Smooth muscle cell (in vitro differentiated cells): ENCODE measurements around the gene ZNF778. TPM values are rescaled to one million over a fixed set of nuclear protein-coding genes. Genes with fewer than 3 reads are reported as not detected.
"Not testable (repeated sequence)": the region's sequence is repeated elsewhere in the genome, so short reads cannot be mapped to it uniquely, and the experiment has no call there.

Source experiments
- DNase-seq: peaks from one replicate; lab custom pipeline; 2025; ENCODE audit not compliant: unreplicated experiment; lab: John Stamatoyannopoulos, UW
- H2AFZ ChIP-seq: fragments of 200-600 bp; sonication (generic); 2 replicates; pipeline ENCODE4 v1.6.0; 2016; ENCODE audit warnings: antibody characterized with exemption, low read depth, mild to moderate bottlenecking
- H3F3A ChIP-seq: fragments of 200-600 bp; sonication (generic); 2 replicates; pipeline ENCODE4 v1.6.0; 2017; ENCODE audit warnings: antibody characterized with exemption, low read depth
- H3K27ac ChIP-seq: fragments of 200-600 bp; sonication (generic); 2 replicates; pipeline ENCODE4 v1.5.1; 2016; ENCODE audit warnings: low read depth, mild to moderate bottlenecking
- H3K27me3 ChIP-seq: fragments of 200-600 bp; sonication (generic); 2 replicates; pipeline ENCODE4 v1.6.1; 2016; ENCODE audit warnings: low read depth, mild to moderate bottlenecking
- H3K36me3 ChIP-seq: fragments of 200-600 bp; sonication (generic); 2 replicates; pipeline ENCODE4 v1.5.1; 2016; ENCODE audit warnings: low read depth
- H3K4me1 ChIP-seq: fragments of 200-600 bp; sonication (generic); 2 replicates; pipeline ENCODE4 v1.5.1; 2016; ENCODE audit warnings: low read depth
- H3K4me2 ChIP-seq: fragments of 200-600 bp; sonication (generic); 2 replicates; pipeline ENCODE4 v1.6.0; 2016; ENCODE audit warnings: mild to moderate bottlenecking
- H3K4me3 ChIP-seq: fragments of 200-600 bp; sonication (generic); 2 replicates; pipeline ENCODE4 v1.5.1; 2016; ENCODE audit warnings: mild to moderate bottlenecking
- H3K79me2 ChIP-seq: fragments of 200-600 bp; sonication (generic); 2 replicates; pipeline ENCODE4 v1.6.0; 2016; ENCODE audit warnings: low read depth, mild to moderate bottlenecking
- H3K9ac ChIP-seq: fragments of 200-600 bp; sonication (generic); 2 replicates; pipeline ENCODE4 v1.6.0; 2016; ENCODE audit warnings: low read depth
- H3K9me3 ChIP-seq: fragments of 200-600 bp; sonication (generic); replicated peaks from 2 replicates; pipeline ENCODE4 v1.5.1; 2016; ENCODE audit warnings: low read depth
- H4K20me1 ChIP-seq: fragments of 200-600 bp; sonication (generic); 2 replicates; pipeline ENCODE4 v1.6.0; 2016; ENCODE audit warnings: low read depth
- WGBS: methylation state at CpG from one replicate; pipeline ENCODE4 v1.1.7; 2016; ENCODE audit warnings: low lambda C conversion rate; 5-methylcytosine and 5-hydroxymethylcytosine counted together
- polyA plus RNA-seq: library from polyadenylated mRNA; unstranded; fragments of >200 nt; fragmentation: Nextera tagmentation; extraction: Ambion mirVana; gene quantifications from 2 replicates; pipeline ENCODE4 v1.2.1, GENCODE V29; 2016
- total RNA-seq: library from RNA; depleted of rRNA; stranded (reverse); fragments of >200 nt; gene quantifications from 2 replicates; pipeline ENCODE4 v1.2.3, GENCODE V29; 2014
- TF ChIP-seq, protein P1 (sequence below): fragments of 200-600 bp; sonication (generic); IDR thresholded peaks from 2 replicates; pipeline ENCODE4 v1.5.1; 2017; ENCODE audit warnings: borderline replicate concordance, mild to moderate bottlenecking, antibody characterized with exemption; ENCODE audit not compliant: insufficient read depth, poor library complexity, severe bottlenecking

ZNF778 gene
- total and polyA plus RNA-seq, 2 experiments from 2014 or later, result 3.0 to 6.2 TPM

DNA sequence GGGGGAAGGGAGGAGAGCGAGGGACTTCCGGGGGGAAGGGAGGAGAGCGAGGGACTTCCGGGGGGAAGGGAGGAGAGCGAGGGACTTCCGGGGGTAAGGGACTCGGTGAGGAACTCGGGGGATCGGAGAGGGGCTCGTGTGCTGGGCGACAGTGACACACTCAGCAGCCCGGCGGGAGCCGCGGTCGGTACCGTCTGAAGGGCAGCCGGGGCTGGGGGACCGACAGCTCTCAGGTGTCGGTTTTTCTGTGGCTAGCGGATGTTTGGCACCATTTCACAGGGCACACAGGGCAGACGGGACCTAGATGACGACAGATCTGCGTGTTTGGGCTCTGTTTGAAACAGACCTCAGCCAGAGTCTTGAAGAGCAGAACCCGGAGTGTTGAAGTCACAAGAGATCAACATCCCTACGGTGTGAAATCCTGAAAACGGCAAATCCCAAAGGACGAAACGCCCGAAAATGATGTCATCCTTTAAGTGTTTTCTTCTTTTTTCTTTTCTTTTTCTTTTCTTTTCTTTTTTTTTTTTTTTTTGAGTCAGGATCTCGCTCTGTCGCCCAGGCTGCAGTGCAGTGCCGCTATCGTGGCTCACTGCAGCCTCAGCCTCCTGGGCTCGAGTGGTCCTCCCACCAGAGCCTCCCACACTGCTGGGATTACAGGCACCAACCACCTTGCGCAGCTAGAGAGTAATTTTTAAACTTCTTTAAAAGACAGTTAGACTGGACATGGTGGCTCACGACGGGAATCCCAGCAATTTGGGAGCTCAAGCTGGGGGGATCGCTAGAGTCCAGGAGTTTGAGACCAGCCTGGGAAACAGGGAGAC, 23.9 kb downstream of the ZNF778 start:
- peak overlapping the region; percentile 72 for H3K4me3 ChIP-seq
- H4K20me1 ChIP-seq, result no peaks in the 10 kb centered on the region
- H2AFZ ChIP-seq, result peak overlapping the region; percentile 52
- H3F3A ChIP-seq, result peaks cover 10% of the 10 kb centered on the region
- no peaks in the 10 kb centered on the region for H3K9me3 ChIP-seq
- no peaks in the 10 kb centered on the region for H3K27me3 ChIP-seq
- WGBS, result 9% methylated on average over 27 of the region's 39 CpGs
- H3K4me1 ChIP-seq, result no peaks in the 10 kb centered on the region
- TF ChIP-seq, protein P1, sequence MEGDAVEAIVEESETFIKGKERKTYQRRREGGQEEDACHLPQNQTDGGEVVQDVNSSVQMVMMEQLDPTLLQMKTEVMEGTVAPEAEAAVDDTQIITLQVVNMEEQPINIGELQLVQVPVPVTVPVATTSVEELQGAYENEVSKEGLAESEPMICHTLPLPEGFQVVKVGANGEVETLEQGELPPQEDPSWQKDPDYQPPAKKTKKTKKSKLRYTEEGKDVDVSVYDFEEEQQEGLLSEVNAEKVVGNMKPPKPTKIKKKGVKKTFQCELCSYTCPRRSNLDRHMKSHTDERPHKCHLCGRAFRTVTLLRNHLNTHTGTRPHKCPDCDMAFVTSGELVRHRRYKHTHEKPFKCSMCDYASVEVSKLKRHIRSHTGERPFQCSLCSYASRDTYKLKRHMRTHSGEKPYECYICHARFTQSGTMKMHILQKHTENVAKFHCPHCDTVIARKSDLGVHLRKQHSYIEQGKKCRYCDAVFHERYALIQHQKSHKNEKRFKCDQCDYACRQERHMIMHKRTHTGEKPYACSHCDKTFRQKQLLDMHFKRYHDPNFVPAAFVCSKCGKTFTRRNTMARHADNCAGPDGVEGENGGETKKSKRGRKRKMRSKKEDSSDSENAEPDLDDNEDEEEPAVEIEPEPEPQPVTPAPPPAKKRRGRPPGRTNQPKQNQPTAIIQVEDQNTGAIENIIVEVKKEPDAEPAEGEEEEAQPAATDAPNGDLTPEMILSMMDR, result no peak
- H3K79me2 ChIP-seq, result no peaks in the 10 kb centered on the region
- no peaks in the 10 kb centered on the region for H3K36me3 ChIP-seq
- peak overlapping the region; percentile 98 for H3K27ac ChIP-seq
- peak overlapping the region; percentile 88 for H3K4me2 ChIP-seq
- peak; percentile 46 for DNase-seq
- peak overlapping the region; percentile 96 for H3K9ac ChIP-seq

DNA sequence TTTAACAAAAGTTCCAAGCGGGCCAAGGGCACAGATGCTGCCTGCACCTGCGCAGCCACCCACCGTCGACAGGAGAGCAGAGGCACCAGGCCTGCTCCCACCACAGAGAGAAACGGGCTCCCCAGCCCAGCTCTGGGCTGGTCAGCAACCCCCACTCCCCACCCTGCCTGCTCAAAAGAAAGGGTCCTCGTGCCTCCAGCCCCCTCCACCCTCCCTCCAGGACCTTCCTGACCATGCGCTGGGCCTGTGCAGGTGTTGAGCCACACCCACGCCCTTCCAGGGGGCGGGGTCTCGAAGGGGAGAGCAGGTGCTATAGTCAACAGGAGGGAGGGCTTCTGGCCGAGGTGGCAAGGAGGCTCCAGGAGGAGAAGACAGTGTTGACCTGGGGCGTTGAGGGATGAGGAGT, 25.3 kb downstream of the ZNF778 start:
- Histone ChIP-seq H3K9me3 (no peaks in the 10 kb centered on the region), H3K79me2 (no peaks in the 10 kb centered on the region), H4K20me1 (no peaks in the 10 kb centered on the region), H3K9ac (no peak overlapping the region), H3K4me3 (no peak overlapping the region), H3K4me1 (no peaks in the 10 kb centered on the region), H3K27ac (no peak overlapping the region), H3K36me3 (no peaks in the 10 kb centered on the region), H3K4me2 (no peak overlapping the region), H2AFZ (no peak overlapping the region), H3F3A (peaks cover 13% of the 10 kb centered on the region), H3K27me3 (no peaks in the 10 kb centered on the region)
- no peak for DNase-seq
- 78% methylated on average over 12 of the region's 12 CpGs for WGBS
- TF ChIP-seq, protein P1, result no peak

DNA sequence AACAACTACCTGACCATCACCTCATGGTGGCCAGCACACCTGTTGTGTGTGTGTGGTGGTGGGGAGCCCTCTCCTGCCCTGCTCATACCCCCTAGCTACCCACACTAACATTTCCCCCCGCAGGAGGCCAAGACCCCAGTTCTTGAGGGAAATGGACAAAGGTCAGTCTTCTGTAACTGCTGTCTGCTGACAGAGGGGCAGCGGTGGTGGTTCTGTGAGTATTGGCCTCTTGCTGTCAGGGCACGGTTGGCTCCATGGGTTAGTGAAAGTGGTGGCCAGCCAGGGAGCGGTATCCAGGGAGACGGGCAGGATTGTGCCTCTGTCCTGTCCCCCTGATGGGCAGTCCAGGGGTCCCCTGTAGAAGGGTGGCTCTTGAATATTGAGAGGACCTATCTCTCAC, 26.2 kb downstream of the ZNF778 start:
- H3K9me3 ChIP-seq, result no peaks in the 10 kb centered on the region
- H3K36me3 ChIP-seq, result no peaks in the 10 kb centered on the region
- DNase-seq, result no peak
- no peak overlapping the region for H3K4me2 ChIP-seq
- H3F3A ChIP-seq, result peaks cover 13% of the 10 kb centered on the region
- H3K27me3 ChIP-seq, result no peaks in the 10 kb centered on the region
- no peak overlapping the region for H3K27ac ChIP-seq
- H3K4me1 ChIP-seq, result no peaks in the 10 kb centered on the region
- no peaks in the 10 kb centered on the region for H4K20me1 ChIP-seq
- WGBS, result 100% methylated on average over 5 of the region's 5 CpGs
- H3K9ac ChIP-seq, result no peak overlapping the region
- H2AFZ ChIP-seq, result no peak overlapping the region
- no peak overlapping the region for H3K4me3 ChIP-seq
- TF ChIP-seq, protein P1, result no peak
- H3K79me2 ChIP-seq, result no peaks in the 10 kb centered on the region

DNA sequence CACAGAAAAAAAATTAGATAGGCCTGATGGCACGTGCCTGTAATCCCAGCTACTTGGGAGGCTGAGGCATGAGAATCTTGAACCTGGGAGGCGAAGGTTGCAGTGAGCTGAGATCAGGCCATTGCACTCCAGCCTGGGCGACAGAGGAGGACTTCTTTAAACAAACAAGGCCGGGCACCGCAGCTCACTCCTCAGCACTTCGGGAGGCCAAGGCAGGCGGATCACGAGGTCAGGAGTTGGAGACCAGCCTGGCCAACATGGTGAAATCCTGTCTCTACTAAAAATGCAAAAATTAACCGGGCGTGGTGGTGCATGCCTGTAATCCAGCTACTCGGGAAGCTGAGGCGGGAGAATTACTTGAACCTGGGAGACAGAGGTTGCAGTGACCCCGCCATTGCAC, 26.8 kb downstream of the ZNF778 start:
- not testable (repeated sequence) for H3K27me3 ChIP-seq, H3K9ac ChIP-seq, H3K4me3 ChIP-seq, H4K20me1 ChIP-seq, H3K4me1 ChIP-seq, H2AFZ ChIP-seq, H3K4me2 ChIP-seq, H3K27ac ChIP-seq, H3K36me3 ChIP-seq, H3K9me3 ChIP-seq, H3K79me2 ChIP-seq, DNase-seq
- WGBS, result 91% methylated on average over 13 of the region's 13 CpGs
- peaks cover 13% of the 10 kb centered on the region for H3F3A ChIP-seq
